ENCODE results near the gene GCHFR.

DNA sequence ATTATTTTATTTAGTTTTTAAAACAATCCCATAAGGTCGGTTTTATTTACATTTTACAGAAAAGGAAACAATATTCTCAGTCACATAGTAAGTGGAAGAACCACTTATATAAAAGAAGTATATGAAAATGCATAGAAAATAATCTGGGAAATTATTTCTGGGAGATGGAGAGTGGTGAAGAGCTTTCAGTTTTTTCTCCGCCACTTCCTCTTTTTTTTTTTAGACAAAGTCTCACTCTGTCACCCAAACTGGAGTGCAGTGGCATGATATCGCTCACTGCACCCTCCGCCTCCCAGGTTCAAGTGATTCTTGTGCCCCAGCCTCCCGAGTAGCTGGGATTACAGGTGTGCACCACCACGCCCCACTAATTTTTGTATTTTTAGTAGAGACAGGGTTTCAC, 47.7 kb upstream of the GCHFR start:
- TF ChIP-seq CTCF (IDR thresholded peaks at IDR 0.05) (no peak), POLR2A (IDR thresholded peaks at IDR 0.05) (no peak)

Data from right lobe of liver (tissue), 4 donors.